ENCODE data around the gene TPO. TPM values are rescaled to one million over a fixed set of nuclear protein-coding genes. Genes with fewer than 3 reads are reported as not detected.
"Not testable (repeated sequence)": the region's sequence is repeated elsewhere in the genome, so short reads cannot be mapped to it uniquely, and the experiment has no call there.

TPO gene
- 0.41 TPM for total RNA-seq

DNA sequence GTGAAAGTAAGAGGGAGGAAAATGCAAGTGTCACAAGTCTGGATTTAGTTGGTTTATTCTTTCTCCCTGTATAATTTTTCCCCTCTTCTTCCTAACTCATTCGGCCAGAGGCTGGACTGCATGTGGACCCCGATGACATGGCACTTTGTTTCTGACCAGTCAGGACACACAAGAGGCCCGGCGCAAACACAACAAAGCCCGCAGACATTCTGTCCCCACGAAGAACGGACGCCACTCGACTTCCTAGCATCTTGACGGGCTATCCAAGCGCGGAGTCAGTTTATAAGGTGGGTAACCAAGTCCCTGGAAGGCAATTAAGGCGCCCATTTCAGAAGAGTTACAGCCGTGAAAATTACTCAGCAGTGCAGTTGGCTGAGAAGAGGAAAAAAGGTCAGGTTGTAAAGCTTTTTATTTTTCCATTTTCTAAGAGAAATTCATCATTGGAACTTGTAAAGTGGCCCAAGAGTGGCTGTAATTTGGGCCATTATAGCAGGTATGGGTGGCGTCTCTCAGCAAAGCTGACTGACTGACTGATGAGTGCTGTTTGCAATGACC is at the start of gene TPO:
Gene TPO (plus strand): TSS at position 308 of the 555 bp plus-strand sequence. CDS start 946 bp downstream, outside the sequence.
- DNase-seq (ENCODE audit: low spot score in 2 of 2) = no peak
- no peak for FAIRE-seq

GRCh38 chr2:1366546-1367134 is 46.6 kb upstream of the TPO start:
- DNase-seq (ENCODE audit: low spot score in 2 of 2) (peak; percentile 31 to 32), FAIRE-seq (no peak)

GRCh38 chr2:1367601-1368000 is 45.7 kb upstream of the TPO start:
- DNase-seq (ENCODE audit: low spot score in 2 of 2) (no peak), FAIRE-seq (no peak)

DNA sequence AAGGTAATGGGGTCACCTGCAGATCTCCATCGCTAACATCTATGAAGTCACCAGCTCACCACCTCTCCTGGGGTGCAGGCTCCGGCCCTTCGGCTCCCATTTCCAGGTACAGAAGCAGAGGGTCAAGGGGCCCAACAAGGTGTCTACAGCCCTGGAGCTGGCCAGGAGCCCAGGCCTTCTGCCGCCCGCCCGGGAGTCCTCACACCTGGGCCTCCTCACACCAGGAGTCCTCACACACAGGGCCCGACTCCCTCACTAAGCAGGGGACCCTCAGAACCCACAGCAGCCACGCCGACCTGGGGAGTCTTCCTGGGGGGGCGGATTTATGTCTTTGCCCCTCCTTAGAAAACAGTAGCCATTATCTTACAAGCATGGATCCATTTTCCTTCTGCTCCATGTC is 43.4 kb upstream of the TPO start:
- FAIRE-seq = no peak
- no peak for DNase-seq (ENCODE audit: low spot score in 2 of 2)

- no peak for DNase-seq (ENCODE audit: low spot score in 2 of 2)
These were observed 42.8 kb upstream of the TPO start for GRCh38 chr2:1370461-1370860.

DNA sequence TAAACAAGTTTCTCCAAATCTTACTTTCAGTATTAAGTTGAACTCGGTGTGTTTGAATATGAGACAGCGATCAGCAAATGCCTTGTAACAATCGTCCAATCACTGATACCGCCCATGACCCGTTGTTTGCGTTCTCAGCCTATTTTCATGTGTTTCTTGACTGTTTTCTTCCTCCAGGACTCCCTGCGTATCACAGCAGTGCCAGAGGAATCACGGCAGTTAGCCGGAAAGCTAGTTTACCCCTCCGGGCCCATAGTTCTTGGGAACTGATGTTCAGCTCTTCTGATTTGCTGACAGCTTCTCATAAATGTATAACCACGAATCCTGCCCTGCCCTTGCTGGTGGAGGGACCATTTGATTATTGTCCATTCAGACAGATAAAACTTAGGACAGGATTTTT is 42.2 kb upstream of the TPO start:
- no peak for FAIRE-seq
- no peak for DNase-seq (ENCODE audit: low spot score in 2 of 2)

More at GRCh38 chr2:1370461-1370860, 42.8 kb upstream of the TPO start:
- no peak for FAIRE-seq

GRCh38 chr2:1373830-1374229 is 39.4 kb upstream of the TPO start:
- no peak for DNase-seq (ENCODE audit: low spot score in 2 of 2)
- no peak for FAIRE-seq

DNA sequence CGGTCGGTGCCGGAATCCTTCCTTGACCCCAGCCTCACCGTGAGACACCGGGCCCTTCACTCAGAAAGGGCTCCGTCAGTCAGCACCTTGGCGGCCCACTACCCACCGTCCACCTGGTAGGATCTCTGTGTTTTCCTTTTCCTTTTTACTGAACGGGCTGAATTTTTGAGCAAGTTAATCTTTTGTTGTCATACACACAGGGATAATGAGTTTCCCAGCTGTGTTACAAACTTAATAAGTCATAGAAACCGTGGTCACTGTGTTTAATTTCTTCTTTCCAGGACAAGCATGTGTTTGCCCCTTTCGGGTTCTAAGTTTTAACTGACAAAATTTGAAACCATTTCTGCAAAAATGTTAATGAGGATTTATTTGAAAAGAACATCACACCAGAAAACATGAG is 39.0 kb upstream of the TPO start:
- DNase-seq (ENCODE audit: low spot score in 2 of 2) = no peak
- FAIRE-seq = no peak

DNA sequence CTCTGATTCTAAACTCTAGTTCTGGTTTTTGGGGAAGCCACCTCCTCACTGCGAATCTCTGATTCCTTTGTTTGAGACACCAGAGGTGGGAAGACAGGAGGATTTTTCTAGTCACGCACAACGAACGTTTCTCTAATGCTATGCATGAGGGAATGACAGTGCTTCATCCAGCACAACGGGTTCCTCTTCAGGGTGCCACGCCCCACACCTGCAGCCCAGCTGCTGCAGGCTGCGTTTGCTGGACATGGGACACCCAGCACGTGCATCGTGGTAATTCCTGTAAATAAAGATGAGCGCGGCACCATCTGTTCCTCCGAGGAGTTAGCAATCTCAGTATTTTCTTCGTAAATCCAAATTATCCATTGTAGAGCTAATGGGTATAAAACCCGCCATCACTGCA is 37.5 kb upstream of the TPO start:
- FAIRE-seq (no peak), DNase-seq (ENCODE audit: low spot score in 2 of 2) (no peak)

DNA sequence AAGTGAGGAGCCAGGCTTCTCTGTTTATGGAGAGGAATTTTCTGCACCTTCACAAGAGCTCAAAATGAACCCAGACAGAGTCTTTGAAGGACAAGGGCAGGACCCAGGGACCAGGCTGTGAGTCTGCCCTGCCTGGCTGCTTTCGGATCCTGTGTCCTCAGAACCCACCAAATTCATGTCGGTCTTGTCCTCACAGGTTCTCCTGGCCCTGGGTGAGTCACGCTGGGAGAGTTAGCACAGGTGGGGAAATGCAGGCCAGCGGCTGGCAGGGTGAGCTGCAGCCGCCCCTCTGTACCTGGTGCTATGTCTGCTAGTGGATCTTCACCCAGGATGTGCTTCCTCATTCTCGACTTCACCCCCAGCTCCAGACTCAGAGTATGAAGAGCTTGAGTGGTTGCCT is 35.8 kb upstream of the TPO start:
- DNase-seq (ENCODE audit: low spot score in 2 of 2) = no peak
- no peak for FAIRE-seq

DNA sequence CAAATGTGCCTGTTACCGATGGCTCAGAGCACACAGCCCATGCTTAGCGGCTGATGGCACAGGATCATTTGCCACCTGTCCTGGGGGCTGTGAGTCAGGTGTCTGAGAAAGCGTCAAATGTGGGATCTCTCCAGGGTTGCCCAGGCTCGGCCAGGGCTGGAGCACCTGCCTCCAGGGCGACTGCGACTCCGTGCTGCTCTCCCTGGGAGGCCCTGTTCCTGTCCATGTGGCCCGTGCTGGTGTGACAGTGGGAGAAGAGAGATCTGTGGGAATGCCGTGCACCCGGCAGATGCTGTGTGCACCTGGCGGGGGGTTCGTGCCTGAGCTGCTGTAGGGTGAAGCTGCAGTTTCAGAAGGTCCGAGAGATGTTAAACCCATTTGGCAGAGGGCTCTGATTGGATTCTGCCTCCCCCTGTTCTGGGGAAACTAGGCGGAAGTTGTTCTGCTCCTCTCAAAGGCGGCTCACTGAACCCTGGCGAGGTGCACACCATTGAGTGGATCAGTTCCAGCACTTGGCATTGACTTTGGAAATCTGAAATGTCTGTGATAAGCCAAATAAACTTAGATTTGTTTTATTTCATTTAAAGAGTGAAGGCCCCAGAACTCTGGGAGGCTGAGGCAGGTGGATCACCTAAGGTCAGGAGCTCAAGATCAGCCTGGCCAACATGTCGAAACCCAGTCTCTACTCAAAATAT is 34.7 kb upstream of the TPO start:
- FAIRE-seq = no peak
- no peak for DNase-seq (ENCODE audit: low spot score in 2 of 2)

GRCh38 chr2:1381644-1382043 is 31.6 kb upstream of the TPO start:
- FAIRE-seq = no peak

DNA sequence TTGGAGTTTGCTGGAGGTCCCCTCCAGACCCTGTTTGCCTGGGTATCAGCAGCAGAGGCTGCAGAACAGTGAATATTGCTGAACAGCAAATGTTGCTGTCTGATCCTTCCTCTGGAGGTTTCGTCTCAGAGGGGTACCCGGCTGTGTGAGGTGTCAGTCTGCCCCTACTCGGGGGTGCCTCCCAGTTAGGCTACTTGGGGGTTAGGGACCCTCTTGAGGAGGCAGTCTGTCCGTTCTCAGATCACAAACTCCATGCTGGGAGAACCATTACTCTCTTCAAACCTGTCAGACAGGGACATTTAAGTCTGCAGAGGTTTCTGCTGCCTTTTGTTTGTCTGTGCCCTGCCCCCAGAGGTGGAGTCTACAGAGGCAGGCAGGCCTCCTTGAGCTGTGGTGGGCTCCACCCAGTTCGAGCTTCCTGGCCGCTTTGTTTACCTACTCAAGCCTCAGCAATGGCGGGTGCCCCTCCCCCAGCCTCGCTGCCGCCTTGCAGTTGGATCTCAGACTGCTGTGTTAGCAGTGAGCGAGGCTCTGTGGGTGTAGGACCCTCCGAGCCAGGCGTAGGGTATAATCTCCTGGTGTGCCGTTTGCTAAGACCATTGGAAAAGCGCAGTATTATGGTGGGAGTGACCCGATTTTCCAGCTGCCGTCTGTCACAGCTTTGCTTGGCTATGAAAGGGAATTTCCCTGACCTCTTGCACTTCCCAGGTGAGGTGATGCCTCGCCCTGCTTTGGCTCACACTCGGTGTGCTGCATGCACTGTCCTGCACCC is 25.1 kb upstream of the TPO start:
- not testable (repeated sequence) for FAIRE-seq; DNase-seq (ENCODE audit: low spot score in 2 of 2)

More at GRCh38 chr2:1381644-1382043, 31.6 kb upstream of the TPO start:
- DNase-seq (ENCODE audit: low spot score in 2 of 2) = no peak

DNA sequence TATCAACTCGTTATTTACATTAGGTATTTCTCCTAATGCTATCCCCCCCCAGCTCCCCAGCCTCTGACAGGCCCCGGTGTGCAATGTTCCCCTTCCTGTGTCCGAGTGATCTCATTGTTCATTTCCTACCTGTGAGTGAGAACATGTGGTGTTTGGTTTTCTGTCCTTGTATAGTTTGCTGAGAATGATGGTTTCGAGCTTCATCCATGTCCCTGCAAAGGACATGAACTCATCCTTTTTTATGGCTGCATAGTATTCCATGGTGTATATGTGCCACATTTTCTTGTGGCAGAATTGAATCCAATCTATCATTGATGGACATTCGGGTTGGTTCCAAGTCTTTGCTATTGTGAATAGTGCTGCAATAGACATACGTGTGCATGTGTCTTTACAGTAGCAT is 23.1 kb upstream of the TPO start:
- DNase-seq (ENCODE audit: low spot score in 2 of 2); FAIRE-seq: not testable (repeated sequence)

GRCh38 chr2:1393321-1393720 is 19.9 kb upstream of the TPO start:
- DNase-seq (ENCODE audit: low spot score in 2 of 2) (no peak), FAIRE-seq (no peak)

GRCh38 chr2:1394709-1395408 is 18.4 kb upstream of the TPO start:
- FAIRE-seq = no peak
- DNase-seq (ENCODE audit: low spot score in 2 of 2) = no peak

- no peak for DNase-seq (ENCODE audit: low spot score in 2 of 2)
- FAIRE-seq = no peak
These were observed 15.9 kb upstream of the TPO start for GRCh38 chr2:1397350-1397749.

DNA sequence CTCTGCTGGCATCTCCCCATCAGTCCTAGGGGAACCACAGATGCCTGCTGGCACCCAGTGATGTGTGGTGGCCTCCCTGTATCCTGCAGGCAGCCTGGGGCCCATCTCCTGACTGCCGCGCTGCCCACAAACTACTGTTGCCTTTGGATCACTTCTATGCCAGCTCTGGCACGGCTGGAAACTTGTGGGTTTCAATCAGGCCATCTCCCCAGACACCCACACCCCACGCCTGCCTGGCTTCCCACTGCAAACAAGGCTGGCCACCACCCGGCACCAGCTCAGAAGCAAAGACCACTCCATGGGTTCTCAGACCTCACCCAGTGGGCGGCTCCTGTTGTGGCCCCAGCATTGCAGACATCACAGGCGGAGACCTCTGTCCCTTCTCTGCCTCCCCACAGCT is 15.1 kb upstream of the TPO start:
- FAIRE-seq (no peak), DNase-seq (ENCODE audit: low spot score in 2 of 2) (no peak)

- DNase-seq (ENCODE audit: low spot score in 2 of 2) (no peak), FAIRE-seq (no peak)
These were observed 12.1 kb upstream of the TPO start for GRCh38 chr2:1400943-1401735.

GRCh38 chr2:1402064-1402463 is 11.2 kb upstream of the TPO start:
- FAIRE-seq (no peak), DNase-seq (ENCODE audit: low spot score in 2 of 2) (no peak)
